Neural cell (in vitro differentiated cells): Measurements from ENCODE around the gene DNAJA3. TPM values are rescaled to one million over a fixed set of nuclear protein-coding genes. Genes with fewer than 3 reads are reported as not detected.

Source experiments
- H2AFZ ChIP-seq: fragments of 200-600, 300-800 bp; sonication (generic), shearing (Covaris generic); 2 replicates; pipeline ENCODE4 v1.6.0; 2014; ENCODE audit warnings: low read depth, mild to moderate bottlenecking, antibody characterized with exemption, low read length, moderate library complexity
- H3F3A ChIP-seq: fragments of 200-600 bp; shearing (Covaris generic); 2 replicates; pipeline ENCODE4 v1.6.1; 2016; ENCODE audit warnings: mild to moderate bottlenecking, moderate library complexity, mixed read lengths, antibody characterized with exemption, low read length; ENCODE audit not compliant: insufficient read depth, poor library complexity, severe bottlenecking
- H3K27ac ChIP-seq: fragments of 200-600, 300-800 bp; sonication (generic), shearing (Covaris generic); 2 replicates; pipeline ENCODE4 v1.5.1; 2014; ENCODE audit warnings: mild to moderate bottlenecking, low read length, moderate library complexity
- H3K27me3 ChIP-seq: fragments of 300-800, 200-600 bp; sonication (generic), shearing (Covaris generic); 2 replicates; pipeline ENCODE4 v1.6.0; 2014; ENCODE audit warnings: mild to moderate bottlenecking, low read depth, low read length, moderate library complexity; ENCODE audit not compliant: insufficient read depth
- H3K36me3 ChIP-seq: fragments of 300-800, 200-600 bp; sonication (generic), shearing (Covaris generic); 2 replicates; pipeline ENCODE4 v1.5.1; 2014; ENCODE audit warnings: mild to moderate bottlenecking, antibody characterized with exemption, low read length, moderate library complexity; ENCODE audit not compliant: insufficient read depth
- H3K4me2 ChIP-seq: fragments of 300-800, 200-600 bp; sonication (generic), shearing (Covaris generic); 2 replicates; pipeline ENCODE4 v1.6.0; 2014; ENCODE audit warnings: mild to moderate bottlenecking, low read length
- H3K4me3 ChIP-seq: fragments of 300-800, 200-600 bp; sonication (generic), shearing (Covaris generic); 2 replicates; pipeline ENCODE4 v1.5.1; 2014; ENCODE audit warnings: mild to moderate bottlenecking, low read length, moderate library complexity
- H3K79me2 ChIP-seq: fragments of 200-600 bp; shearing (Covaris generic); replicated peaks from 2 replicates; pipeline ENCODE4 v1.6.0; 2014; ENCODE audit warnings: mild to moderate bottlenecking, low read length, moderate library complexity; ENCODE audit not compliant: insufficient read depth
- H3K9ac ChIP-seq: fragments of 300-800, 200-600 bp; sonication (generic), shearing (Covaris generic); 2 replicates; pipeline ENCODE4 v1.6.1; 2016; ENCODE audit warnings: mild to moderate bottlenecking, low read length, mixed read lengths
- H3K9me2 ChIP-seq: fragments of 200-600 bp; shearing (Covaris generic); 2 replicates; pipeline ENCODE4 v1.6.1; 2016; ENCODE audit warnings: mild to moderate bottlenecking, low read length, mixed read lengths; ENCODE audit not compliant: insufficient read depth
- H3K9me3 ChIP-seq: fragments of 200-600, 300-800 bp; sonication (generic), shearing (Covaris generic); 2 replicates; pipeline ENCODE4 v1.6.1; 2016; ENCODE audit warnings: mild to moderate bottlenecking, mixed run types, low read length, moderate library complexity, mixed read lengths
- H4K20me1 ChIP-seq: fragments of 200-600 bp; shearing (Covaris generic); 2 replicates; pipeline ENCODE4 v1.6.1; 2016; ENCODE audit warnings: mild to moderate bottlenecking, mixed run types; ENCODE audit not compliant: insufficient read depth
- EP300 ChIP-seq: fragments of 450-650 bp; conservative IDR thresholded peaks from 2 replicates; pipeline ENCODE4 v1.6.1; 2014; ENCODE audit warnings: antibody characterized with exemption, mild to moderate bottlenecking, moderate library complexity; ENCODE audit not compliant: poor library complexity, severe bottlenecking
- EZH2 ChIP-seq: fragments of 200-600, 300-800 bp; shearing (Covaris generic), sonication (generic); IDR thresholded peaks from 2 replicates; pipeline ENCODE4 v1.6.1; 2014; ENCODE audit warnings: antibody characterized with exemption, low read length, borderline replicate concordance, mild to moderate bottlenecking; ENCODE audit not compliant: insufficient read depth, poor library complexity, severe bottlenecking
- POLR2AphosphoS5 ChIP-seq: IDR thresholded peaks from 2 replicates; pipeline ENCODE4 v1.6.1; 2012
- RAD21 ChIP-seq: fragments of 450-650 bp; conservative IDR thresholded peaks from 2 replicates; pipeline ENCODE4 v1.6.1; 2014; ENCODE audit warnings: antibody characterized with exemption, mild to moderate bottlenecking, moderate library complexity
- REST ChIP-seq: IDR thresholded peaks from 2 replicates; pipeline ENCODE4 v1.6.1; 2012; ENCODE audit warnings: borderline replicate concordance
- SMC3 ChIP-seq: fragments of 450-650 bp; conservative IDR thresholded peaks from 2 replicates; pipeline ENCODE4 v1.6.1; 2014; ENCODE audit warnings: antibody characterized with exemption, mild to moderate bottlenecking, moderate library complexity; ENCODE audit not compliant: poor library complexity
- TAF1 ChIP-seq: IDR thresholded peaks from 2 replicates; pipeline ENCODE4 v1.6.1; 2012; ENCODE audit warnings: low read depth
- polyA plus RNA-seq: library from polyadenylated mRNA; depleted of rRNA; stranded (reverse); fragments of >200 nt; gene quantifications from 2 replicates; pipeline ENCODE4 v1.2.3, GENCODE V29; 2014

Gene DNAJA3
- polyA plus RNA-seq, 1 donor from 2014 or later: 44.8 TPM

GRCh38 chr16:4384509-4384942 lies 41.1 kb upstream of the DNAJA3 start:
- H3F3A ChIP-seq: no peaks in the 10 kb centered on the region
- H3K4me3 ChIP-seq: no peak overlapping the region
- no peaks in the 10 kb centered on the region for H3K9me2 ChIP-seq
- H3K36me3 ChIP-seq: no peaks in the 10 kb centered on the region
- no peak overlapping the region for H2AFZ ChIP-seq
- H3K4me2 ChIP-seq: no peak overlapping the region
- no peaks in the 10 kb centered on the region for H3K79me2 ChIP-seq
- no peaks in the 10 kb centered on the region for H3K9me3 ChIP-seq
- no peak overlapping the region for H3K9ac ChIP-seq
- H4K20me1 ChIP-seq: no peaks in the 10 kb centered on the region
- no peak overlapping the region for H3K27ac ChIP-seq
- TF ChIP-seq POLR2AphosphoS5 (no peak), EP300 (no peak), REST (no peak), SMC3 (no peak), TAF1 (no peak), RAD21 (no peak)
- no peaks in the 10 kb centered on the region for H3K27me3 ChIP-seq

DNA sequence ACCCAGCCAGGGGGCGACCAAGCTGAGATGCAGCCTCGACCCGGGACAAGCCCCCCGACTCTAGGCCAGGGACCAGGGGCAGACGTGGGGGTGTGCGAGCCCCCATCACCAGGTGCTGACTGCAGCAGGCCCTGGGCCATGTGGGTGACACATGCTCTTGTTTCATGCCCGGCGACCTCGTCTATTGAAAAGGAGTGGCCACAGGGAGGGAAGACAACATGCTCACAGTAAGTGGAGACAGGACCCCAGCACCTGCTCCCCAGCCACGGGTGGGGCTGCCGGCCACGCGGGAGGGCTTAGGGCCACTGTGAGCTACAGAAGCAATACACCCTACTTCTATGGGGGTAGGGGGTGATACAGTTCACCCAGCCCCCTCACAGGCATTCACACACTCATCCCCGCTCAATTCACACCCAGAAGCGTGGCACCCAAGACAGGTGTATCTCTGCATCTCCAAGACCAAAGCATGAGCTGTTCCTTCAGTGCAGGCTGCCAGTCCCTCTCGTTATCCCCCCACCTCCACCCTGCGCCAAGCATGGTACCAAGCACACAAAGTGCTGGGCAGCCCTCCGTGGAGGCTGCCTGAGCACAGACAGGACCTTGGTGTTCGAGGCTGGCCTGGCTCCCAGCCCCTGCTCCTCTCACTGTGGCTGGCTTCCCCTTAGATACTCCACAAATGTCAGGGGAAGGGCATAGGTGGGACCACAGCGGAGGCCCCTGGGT lies 40.4 kb upstream of the DNAJA3 start:
- TF ChIP-seq SMC3 (no peak), TAF1 (no peak), REST (no peak), EZH2 (no peak)
- Histone ChIP-seq H3K9ac (no peak overlapping the region), H3K9me2 (no peaks in the 10 kb centered on the region), H3K36me3 (no peaks in the 10 kb centered on the region), H3F3A (no peaks in the 10 kb centered on the region), H3K79me2 (no peaks in the 10 kb centered on the region), H3K27me3 (no peaks in the 10 kb centered on the region), H3K4me2 (no peak overlapping the region), H3K4me3 (no peak overlapping the region), H2AFZ (no peak overlapping the region), H3K27ac (no peak overlapping the region), H4K20me1 (no peaks in the 10 kb centered on the region), H3K9me3 (no peaks in the 10 kb centered on the region)
